GM18511 (cell line): ENCODE measurements around the gene SDK1.

Experiments used
- ATAC-seq: cut with Tn5 transposase; IDR thresholded peaks from one replicate; pipeline ENCODE4 v1.9.1; 2021; ENCODE audit warnings: mild to moderate bottlenecking, moderate library complexity; ENCODE audit not compliant: unreplicated experiment

Gene SDK1

GRCh38 chr7:3283130-3283704 is 17.8 kb upstream of the SDK1 start:
- ATAC-seq: no peak

DNA sequence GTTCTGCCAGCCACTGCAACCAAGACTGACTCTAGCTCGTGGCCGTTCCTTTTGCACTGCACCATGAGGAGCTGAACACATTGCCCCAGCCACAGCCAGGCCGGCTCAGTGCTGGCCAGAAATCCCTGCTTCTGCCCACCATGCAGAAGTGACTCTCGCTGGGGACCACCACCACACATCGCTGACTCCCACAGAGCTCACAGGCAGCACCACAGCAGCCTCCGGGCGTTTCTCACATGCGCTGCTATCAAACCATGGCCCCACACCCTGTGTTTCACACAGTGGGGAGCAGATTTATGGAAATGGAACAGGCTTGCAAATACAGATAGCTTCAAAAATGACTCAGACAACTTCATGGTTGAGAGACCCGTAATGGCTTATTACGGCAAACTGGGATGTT is 15.4 kb upstream of the SDK1 start:
- ATAC-seq: no peak

DNA sequence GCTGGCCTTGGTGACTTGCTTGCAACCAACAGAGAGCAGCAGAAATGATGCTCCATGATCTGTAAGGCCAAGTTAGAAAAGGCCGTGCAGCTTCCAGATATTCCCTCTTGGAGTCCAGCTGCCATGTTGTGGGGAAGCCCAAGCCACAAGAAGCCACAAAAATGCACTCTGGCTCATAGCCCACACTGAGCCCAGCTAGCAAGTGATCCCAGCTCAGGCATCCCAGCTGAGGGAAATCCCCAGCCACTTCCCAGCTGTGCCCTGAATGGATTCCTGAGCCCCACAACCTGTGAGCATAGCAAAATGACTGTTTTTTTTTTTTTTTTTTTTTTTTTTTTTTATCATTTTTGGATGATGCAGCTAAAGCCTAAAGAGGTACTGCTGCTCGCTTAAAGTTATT is 11.1 kb upstream of the SDK1 start:
- no peak for ATAC-seq

DNA sequence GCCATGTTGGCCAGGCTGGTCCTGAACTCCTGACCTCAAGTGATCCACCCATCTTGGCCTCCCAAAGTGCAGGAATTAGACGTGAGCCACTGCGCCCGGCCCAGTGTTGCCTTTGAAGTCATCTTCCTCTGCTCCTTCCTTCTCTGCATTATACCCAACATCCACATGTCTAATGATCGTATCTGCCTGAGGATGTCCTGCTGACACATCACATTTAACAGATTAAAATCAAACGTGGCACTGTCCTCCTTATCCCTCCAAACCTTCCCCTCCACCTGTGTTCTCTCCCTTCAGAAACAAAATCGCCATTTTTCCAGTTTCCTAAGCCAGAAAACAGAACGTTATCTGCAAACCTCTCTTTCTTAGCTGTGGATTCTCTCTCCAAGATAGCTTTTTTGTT is 8.4 kb upstream of the SDK1 start:
- ATAC-seq: no peak

GRCh38 chr7:3294432-3295100 is 6.5 kb upstream of the SDK1 start:
- no peak for ATAC-seq

GRCh38 chr7:3297105-3297819 is 3.8 kb upstream of the SDK1 start:
- ATAC-seq: no peak

DNA sequence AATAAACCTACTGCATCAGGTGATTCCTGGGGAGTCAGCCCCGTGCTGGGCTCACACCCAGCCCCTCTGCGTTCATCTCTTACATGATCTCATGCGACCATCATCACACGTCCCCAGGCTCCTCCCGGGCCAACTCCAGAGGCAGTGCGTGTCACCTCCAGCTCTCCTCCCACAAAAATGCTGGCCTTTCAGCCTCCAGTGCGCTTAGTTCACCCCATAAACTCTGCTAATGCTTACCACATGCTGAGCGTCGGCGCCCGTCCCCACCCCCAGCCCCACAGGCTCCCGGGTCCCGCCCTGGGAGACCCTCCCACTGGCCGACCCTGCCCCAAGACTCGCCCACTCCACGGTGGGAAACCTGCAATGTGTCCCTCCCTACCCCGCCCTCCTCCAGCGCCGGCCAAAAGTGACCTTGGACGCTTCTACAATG is 816 bp upstream of the SDK1 start:
- no peak for ATAC-seq

GRCh38 chr7:3301449-3301731 is 338 bp downstream of the SDK1 start:
- ATAC-seq: peak; percentile 17

DNA sequence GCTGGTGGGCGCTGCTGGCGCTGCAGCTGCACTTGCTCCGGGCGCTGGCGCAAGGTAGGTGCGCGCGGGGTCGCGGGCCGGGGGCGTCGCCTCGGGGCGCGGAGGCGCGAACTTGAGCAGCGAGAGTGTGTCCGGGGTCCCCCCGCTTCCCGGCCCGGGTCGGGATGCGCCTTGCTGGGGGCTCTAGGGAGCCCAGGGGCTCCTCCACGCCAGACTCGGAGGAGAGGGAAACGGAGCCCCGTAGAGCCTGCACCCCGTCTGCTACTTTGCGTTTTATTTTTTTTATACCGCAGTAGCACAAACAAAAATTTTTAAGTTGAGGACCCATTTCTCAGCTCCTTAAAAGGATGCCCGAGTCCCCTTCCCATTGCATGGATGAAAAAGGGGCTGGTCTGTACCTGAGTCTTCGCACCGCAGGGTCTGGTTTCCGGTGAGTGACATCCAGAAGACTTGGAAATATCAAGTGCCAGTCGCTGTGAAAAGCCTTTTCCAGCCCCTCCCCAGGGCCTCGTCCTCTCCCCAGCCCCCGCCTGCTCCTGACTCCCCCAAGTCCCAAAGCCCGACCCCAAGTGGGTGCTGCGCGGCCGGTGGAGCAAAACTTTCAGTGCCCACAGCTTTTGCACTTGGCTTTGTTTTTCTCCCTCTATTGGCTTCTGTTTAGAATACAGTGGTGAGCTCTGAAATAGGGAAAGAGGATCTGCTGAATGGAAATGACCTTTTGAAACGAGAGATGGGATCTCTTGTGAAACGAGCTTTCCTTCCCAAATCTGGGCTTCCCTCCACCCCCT is 973 bp downstream of the SDK1 start:
- no peak for ATAC-seq

- ATAC-seq: no peak
Measured at GRCh38 chr7:3302681-3303320, 1.7 kb downstream of the SDK1 start.

DNA sequence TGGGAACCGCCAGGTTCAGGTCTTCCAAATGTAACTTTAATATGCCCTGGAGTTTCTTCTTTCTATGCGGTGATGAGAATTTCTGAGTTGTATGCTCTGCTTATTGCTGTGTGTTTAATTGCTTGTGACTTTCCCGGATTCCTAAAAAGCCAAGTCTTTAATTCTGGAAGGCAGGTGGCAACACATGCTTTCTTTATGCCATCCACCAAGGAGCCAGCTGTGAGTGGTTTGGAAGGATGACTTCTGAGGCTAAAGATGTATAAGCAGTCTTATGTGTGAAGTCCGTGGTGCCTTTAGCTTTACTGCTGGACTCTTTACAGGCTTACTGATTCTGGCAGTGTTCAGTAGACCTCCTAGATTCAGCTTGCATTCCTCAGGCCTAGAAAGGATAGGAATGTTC is 3.1 kb downstream of the SDK1 start:
- no peak for ATAC-seq

GRCh38 chr7:3307435-3307834 is 6.4 kb downstream of the SDK1 start:
- no peak for ATAC-seq

DNA sequence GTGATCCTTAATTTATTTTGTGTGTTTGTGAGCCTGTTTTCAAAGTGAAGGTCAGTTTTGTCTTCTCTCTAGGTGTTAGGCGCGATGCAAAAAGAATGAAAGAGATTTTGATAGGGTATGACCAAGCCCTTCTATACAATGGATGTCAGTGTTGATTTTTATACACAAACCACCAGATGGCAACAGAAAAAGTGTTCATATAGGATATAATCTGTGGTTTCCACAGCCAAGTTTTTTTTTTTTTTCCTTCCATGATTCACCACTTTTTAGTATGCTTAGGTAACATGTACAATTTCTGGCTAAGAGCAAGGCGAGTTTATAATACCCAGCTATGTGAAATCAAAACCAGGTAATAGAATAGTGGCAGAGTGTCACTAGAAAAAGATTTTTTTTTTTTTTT is 8.1 kb downstream of the SDK1 start:
- no peak for ATAC-seq

DNA sequence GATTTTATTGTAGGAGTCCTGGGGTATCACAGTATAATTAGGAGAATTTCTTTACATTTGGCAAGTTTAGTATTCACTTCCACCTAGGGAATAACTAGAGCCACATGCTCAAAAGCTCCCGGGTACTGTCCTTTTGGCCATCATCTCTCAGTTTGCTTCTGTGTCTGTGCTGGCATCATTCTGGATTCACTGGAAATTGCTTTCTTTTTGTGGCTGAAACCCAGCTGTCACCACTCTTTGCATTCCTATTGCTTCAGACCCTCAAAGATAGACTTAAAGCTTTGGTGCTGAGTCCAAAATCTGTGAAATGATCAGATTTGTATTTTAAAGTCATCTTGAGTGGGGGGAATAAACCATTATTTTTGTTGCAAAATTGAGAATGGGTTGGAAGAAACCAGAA is 8.9 kb downstream of the SDK1 start:
- no peak for ATAC-seq

GRCh38 chr7:3310884-3311283 is 9.8 kb downstream of the SDK1 start:
- no peak for ATAC-seq

- ATAC-seq: no peak
Measured at GRCh38 chr7:3312583-3312982, 11.5 kb downstream of the SDK1 start.

DNA sequence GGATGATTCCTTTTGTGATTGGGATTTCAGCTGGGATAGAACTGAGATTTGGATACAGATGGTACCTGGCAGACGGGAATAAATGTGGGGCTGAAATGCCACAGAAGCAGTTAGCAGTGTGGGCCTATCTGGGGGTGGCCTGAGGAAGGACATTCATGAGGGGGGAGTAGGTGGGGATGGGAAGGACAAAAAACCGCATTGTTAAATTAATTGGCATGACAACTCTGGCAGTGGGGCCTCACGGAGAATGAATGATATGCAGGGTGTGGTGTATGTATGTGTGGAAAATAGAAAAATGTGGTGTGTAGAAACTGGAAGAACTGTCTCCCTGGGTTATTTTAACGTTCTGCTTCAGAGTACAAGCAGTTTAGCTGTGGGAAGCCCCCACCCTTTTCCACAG is 17.8 kb downstream of the SDK1 start:
- no peak for ATAC-seq

DNA sequence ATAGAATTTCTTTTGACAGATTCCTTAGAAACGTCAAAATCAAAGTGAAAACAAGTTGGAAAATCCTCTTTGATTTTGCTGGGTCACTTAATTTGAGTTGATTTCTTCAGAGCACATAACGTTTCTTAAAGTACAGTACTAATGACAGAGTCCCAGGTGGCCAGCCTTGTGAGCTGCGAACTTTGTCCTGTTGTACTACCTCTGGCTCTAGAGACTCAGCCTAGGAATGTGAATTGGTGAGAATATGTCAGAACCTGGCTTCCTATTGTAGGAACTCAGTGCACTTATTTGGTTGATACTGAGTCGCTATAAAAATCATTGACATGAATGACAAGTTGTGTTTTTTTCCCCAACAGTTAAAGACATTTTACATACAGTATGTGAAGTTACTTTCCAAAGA is 20.2 kb downstream of the SDK1 start:
- ATAC-seq: no peak

GRCh38 chr7:3321745-3322144 is 20.7 kb downstream of the SDK1 start:
- no peak for ATAC-seq

DNA sequence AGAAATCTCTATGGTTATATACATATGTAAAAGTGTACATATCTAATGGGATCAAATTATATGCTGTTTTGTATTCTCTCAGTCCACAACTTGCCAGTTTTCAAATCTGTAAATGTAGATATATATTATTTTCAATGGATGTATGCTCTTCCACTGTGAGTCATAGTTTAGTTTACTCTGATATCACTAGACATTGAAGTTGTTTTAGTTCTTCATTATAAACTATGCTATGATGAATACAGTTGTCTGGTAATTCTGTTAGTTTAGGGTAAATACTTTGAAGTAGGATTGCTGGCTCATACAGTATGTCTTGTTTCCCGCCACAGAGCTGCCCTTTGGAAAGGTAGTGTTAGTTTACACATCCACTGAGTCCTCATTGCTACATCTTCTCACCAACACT is 25.2 kb downstream of the SDK1 start:
- ATAC-seq: no peak

DNA sequence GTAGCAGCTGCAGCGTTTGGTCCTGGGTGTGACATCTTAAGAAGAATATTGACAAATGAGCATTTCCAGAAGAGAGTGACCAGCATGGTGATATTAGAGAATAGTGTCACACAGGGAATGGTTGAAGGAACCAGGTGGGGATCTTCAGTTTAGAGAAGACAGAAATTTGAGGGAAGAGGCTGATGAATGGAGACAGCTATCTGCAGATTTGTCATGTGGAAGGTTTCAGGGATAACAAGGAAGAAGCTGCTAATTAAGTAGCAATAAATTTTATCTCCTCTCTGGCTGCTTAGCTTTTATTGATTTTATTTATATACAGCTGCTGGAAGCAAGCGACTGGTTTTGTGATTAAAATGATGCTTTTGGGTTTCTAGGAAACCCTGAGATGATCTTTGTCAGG is 26.0 kb downstream of the SDK1 start:
- no peak for ATAC-seq
